Activated T-cell treated with anti-CD3 and anti-CD28 coated beads, Interleukin-2, amount 50 U/mL, for 24 hours (primary cell): Measurements from ENCODE around the gene SSU72.
"Not testable (repeated sequence)": the region's sequence is repeated elsewhere in the genome, so short reads cannot be mapped to it uniquely, and the experiment has no call there.

ENCODE experiments used
- DNase-seq: peaks from one replicate; pipeline ENCODE4 v3.0.0-alpha.2; 2020
- H3K27ac Mint-ChIP-seq: 2 replicates; pipeline ENCODE4 v1.8.0; 2020; ENCODE audit warnings: mild to moderate bottlenecking, mixed read lengths
- H3K27me3 Mint-ChIP-seq: 2 replicates; pipeline ENCODE4 v1.8.0; 2020; ENCODE audit warnings: mixed read lengths
- H3K36me3 Mint-ChIP-seq: 2 replicates; pipeline ENCODE4 v1.8.0; 2020; ENCODE audit warnings: low read depth, mixed read lengths
- H3K4me1 Mint-ChIP-seq: 2 replicates; pipeline ENCODE4 v1.8.0; 2020; ENCODE audit warnings: low read depth, mixed read lengths
- H3K4me3 Mint-ChIP-seq: 2 replicates; pipeline ENCODE4 v1.8.0; 2020; ENCODE audit warnings: mild to moderate bottlenecking, moderate library complexity, mixed read lengths
- H3K9me3 Mint-ChIP-seq: 2 replicates; pipeline ENCODE4 v1.8.0; 2020; ENCODE audit warnings: mixed read lengths

Gene SSU72

GRCh38 chr1:1529936-1530335 is 44.7 kb downstream of the SSU72 start:
- Mint-ChIP-seq H3K36me3 (peaks cover 78% of the 10 kb centered on the region), H3K4me3 (no peak overlapping the region), H3K9me3 (peaks cover 7% of the 10 kb centered on the region), H3K27me3 (no peaks in the 10 kb centered on the region), H3K27ac (no peak overlapping the region), H3K4me1 (no peaks in the 10 kb centered on the region)
- DNase-seq = no peak

- no peaks in the 10 kb centered on the region for H3K27me3 Mint-ChIP-seq
- H3K27ac Mint-ChIP-seq = no peak overlapping the region
- peaks cover 79% of the 10 kb centered on the region for H3K36me3 Mint-ChIP-seq
- DNase-seq = no peak
- H3K9me3 Mint-ChIP-seq = peaks cover 7% of the 10 kb centered on the region
- no peak overlapping the region for H3K4me3 Mint-ChIP-seq
- no peaks in the 10 kb centered on the region for H3K4me1 Mint-ChIP-seq
Observed at GRCh38 chr1:1529321-1529720, 45.3 kb downstream of the SSU72 start.

- no peak for DNase-seq
- Mint-ChIP-seq H3K27me3 (no peaks in the 10 kb centered on the region), H3K4me3 (no peak overlapping the region), H3K4me1 (no peaks in the 10 kb centered on the region), H3K36me3 (peaks cover 77% of the 10 kb centered on the region), H3K9me3 (peaks cover 7% of the 10 kb centered on the region), H3K27ac (no peak overlapping the region)
Observed at GRCh38 chr1:1528301-1529267, 46.1 kb downstream of the SSU72 start.

GRCh38 chr1:1527092-1527816 is 47.4 kb downstream of the SSU72 start:
- Mint-ChIP-seq H3K9me3 (peaks cover 7% of the 10 kb centered on the region), H3K4me3 (no peak overlapping the region), H3K27me3 (no peaks in the 10 kb centered on the region), H3K4me1 (no peaks in the 10 kb centered on the region), H3K27ac (no peak overlapping the region), H3K36me3 (peaks cover 83% of the 10 kb centered on the region)
- no peak for DNase-seq

- H3K4me3 Mint-ChIP-seq, H3K4me1 Mint-ChIP-seq, DNase-seq, H3K27ac Mint-ChIP-seq, H3K27me3 Mint-ChIP-seq, H3K9me3 Mint-ChIP-seq: not testable (repeated sequence)
- peaks cover 85% of the 10 kb centered on the region for H3K36me3 Mint-ChIP-seq
Observed at GRCh38 chr1:1526476-1526875, 48.2 kb downstream of the SSU72 start.

- not testable (repeated sequence) for DNase-seq, H3K9me3 Mint-ChIP-seq, H3K4me1 Mint-ChIP-seq, H3K27ac Mint-ChIP-seq, H3K4me3 Mint-ChIP-seq, H3K27me3 Mint-ChIP-seq
- peaks cover 86% of the 10 kb centered on the region for H3K36me3 Mint-ChIP-seq
Observed at GRCh38 chr1:1524750-1525383, 49.8 kb downstream of the SSU72 start.

GRCh38 chr1:1523651-1524050 is 51.0 kb downstream of the SSU72 start:
- not testable (repeated sequence) for H3K27ac Mint-ChIP-seq, H3K4me3 Mint-ChIP-seq, H3K4me1 Mint-ChIP-seq, H3K27me3 Mint-ChIP-seq, H3K9me3 Mint-ChIP-seq, DNase-seq
- H3K36me3 Mint-ChIP-seq = peaks cover 80% of the 10 kb centered on the region

- H3K4me3 Mint-ChIP-seq, H3K27ac Mint-ChIP-seq, H3K4me1 Mint-ChIP-seq, DNase-seq, H3K27me3 Mint-ChIP-seq, H3K9me3 Mint-ChIP-seq: not testable (repeated sequence)
- peaks cover 80% of the 10 kb centered on the region for H3K36me3 Mint-ChIP-seq
Observed at GRCh38 chr1:1523226-1523625, 51.4 kb downstream of the SSU72 start.

GRCh38 chr1:1522536-1522935 is 52.1 kb downstream of the SSU72 start:
- not testable (repeated sequence) for H3K27ac Mint-ChIP-seq, H3K27me3 Mint-ChIP-seq, H3K9me3 Mint-ChIP-seq, H3K4me3 Mint-ChIP-seq, DNase-seq, H3K4me1 Mint-ChIP-seq
- peaks cover 79% of the 10 kb centered on the region for H3K36me3 Mint-ChIP-seq

GRCh38 chr1:1521331-1521730 is 53.3 kb downstream of the SSU72 start:
- Mint-ChIP-seq H3K27ac (no peak overlapping the region), H3K4me3 (no peak overlapping the region), H3K27me3 (no peaks in the 10 kb centered on the region), H3K4me1 (no peaks in the 10 kb centered on the region), H3K36me3 (peaks cover 80% of the 10 kb centered on the region), H3K9me3 (no peaks in the 10 kb centered on the region)
- DNase-seq = no peak

GRCh38 chr1:1519805-1520505 is 54.7 kb downstream of the SSU72 start:
- H3K4me1 Mint-ChIP-seq, DNase-seq, H3K27me3 Mint-ChIP-seq, H3K27ac Mint-ChIP-seq, H3K4me3 Mint-ChIP-seq, H3K9me3 Mint-ChIP-seq: not testable (repeated sequence)
- peaks cover 80% of the 10 kb centered on the region for H3K36me3 Mint-ChIP-seq

GRCh38 chr1:1518621-1519007 is 56.0 kb downstream of the SSU72 start:
- H3K9me3 Mint-ChIP-seq, H3K4me3 Mint-ChIP-seq, H3K4me1 Mint-ChIP-seq, H3K27ac Mint-ChIP-seq, DNase-seq, H3K27me3 Mint-ChIP-seq: not testable (repeated sequence)
- peaks cover 86% of the 10 kb centered on the region for H3K36me3 Mint-ChIP-seq

- Mint-ChIP-seq H3K27ac (no peak overlapping the region), H3K4me3 (no peak overlapping the region), H3K9me3 (no peaks in the 10 kb centered on the region), H3K36me3 (peaks cover 82% of the 10 kb centered on the region), H3K27me3 (no peaks in the 10 kb centered on the region), H3K4me1 (peaks cover 10% of the 10 kb centered on the region)
- DNase-seq = no peak
Observed at GRCh38 chr1:1517973-1518620, 56.6 kb downstream of the SSU72 start.

- H3K27ac Mint-ChIP-seq, H3K9me3 Mint-ChIP-seq, H3K4me1 Mint-ChIP-seq, H3K27me3 Mint-ChIP-seq, DNase-seq, H3K4me3 Mint-ChIP-seq: not testable (repeated sequence)
- H3K36me3 Mint-ChIP-seq = peaks cover 70% of the 10 kb centered on the region
Observed at GRCh38 chr1:1516923-1517322, 57.7 kb downstream of the SSU72 start.
